GM18868 (cell line): Measurements from ENCODE around the gene PIGM.

Experiments
- ATAC-seq: cut with Tn5 transposase; IDR thresholded peaks from one replicate; pipeline ENCODE4 v1.9.1; 2021; ENCODE audit warnings: mild to moderate bottlenecking, moderate library complexity; ENCODE audit not compliant: unreplicated experiment

PIGM gene

DNA sequence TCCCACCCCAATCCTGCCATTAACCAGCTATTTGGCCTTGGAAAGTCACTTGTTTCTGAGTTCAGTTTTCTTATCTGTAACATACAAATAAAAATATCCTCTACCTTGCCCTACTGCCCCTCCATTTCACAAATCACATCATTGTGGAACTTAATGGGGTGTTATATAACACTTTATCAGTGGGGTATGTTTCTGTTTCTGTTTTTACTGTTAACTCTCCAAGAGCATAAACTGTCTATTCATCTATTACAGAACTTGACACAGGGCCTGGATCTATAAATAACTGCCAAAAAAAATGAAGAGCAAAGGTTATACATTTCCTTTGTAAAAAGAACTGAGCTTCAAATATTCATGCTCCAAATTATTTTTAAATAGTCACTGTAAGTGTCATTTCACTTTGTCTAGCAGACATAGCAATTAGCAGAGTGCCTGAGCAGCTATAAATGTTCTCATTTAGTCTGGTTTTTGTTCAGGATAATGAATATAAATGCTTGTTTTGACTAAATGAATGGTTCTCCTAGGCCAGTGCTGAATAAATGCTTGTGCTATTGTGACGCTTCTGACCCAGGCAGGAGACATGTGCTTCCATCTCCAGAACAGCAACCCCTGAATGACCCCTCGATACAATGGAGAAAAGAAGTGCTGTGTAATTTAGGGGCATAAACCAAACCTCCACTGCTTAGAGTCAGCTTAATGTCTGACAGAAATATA is 7.4 kb downstream of the PIGM start:
- ATAC-seq, result no peak

DNA sequence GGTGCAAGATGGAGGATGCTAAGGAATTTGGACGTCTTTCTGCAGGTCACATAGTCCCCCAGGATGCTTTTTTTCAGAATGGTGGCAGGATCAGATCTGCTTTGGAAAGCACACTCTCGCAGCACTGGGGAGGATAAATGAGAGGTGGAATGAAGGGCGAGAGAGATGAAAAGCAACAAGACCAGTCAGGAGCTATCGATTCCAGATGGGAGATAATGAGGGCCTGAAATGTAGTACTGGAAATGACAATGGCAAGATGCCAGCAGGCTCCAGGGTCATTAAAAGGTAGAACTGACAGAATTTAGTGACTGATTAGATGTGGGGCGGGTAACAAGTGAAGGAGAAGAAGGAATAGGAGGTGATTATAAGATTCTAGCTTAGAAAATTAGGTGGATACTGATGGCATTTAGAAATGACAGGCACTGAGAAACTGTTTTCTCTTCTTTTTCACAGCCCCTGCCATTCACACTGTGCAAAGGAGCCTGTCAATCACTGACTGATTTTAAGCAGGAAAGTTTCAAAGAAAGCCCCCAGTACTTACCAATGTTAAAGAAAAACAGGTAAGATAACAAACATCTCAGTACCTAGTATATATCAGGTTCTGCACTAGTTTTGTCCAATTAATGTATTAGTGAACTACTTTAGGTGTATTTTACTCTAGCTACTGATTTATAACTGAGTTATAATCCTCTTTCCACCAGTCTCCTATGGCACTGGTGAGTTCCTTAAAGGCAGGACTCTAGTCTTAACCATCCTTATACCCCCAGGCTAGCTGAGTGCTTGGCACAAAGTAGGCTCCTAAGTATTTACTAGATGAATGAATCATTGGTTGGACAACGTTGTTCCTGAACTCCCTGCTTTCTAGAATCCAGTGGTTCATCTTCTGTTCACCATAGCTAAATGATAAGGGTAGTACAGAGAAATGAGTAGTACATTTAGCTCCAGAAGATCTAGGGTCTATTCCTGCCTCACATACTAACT is 9.2 kb downstream of the PIGM start:
- no peak for ATAC-seq

DNA sequence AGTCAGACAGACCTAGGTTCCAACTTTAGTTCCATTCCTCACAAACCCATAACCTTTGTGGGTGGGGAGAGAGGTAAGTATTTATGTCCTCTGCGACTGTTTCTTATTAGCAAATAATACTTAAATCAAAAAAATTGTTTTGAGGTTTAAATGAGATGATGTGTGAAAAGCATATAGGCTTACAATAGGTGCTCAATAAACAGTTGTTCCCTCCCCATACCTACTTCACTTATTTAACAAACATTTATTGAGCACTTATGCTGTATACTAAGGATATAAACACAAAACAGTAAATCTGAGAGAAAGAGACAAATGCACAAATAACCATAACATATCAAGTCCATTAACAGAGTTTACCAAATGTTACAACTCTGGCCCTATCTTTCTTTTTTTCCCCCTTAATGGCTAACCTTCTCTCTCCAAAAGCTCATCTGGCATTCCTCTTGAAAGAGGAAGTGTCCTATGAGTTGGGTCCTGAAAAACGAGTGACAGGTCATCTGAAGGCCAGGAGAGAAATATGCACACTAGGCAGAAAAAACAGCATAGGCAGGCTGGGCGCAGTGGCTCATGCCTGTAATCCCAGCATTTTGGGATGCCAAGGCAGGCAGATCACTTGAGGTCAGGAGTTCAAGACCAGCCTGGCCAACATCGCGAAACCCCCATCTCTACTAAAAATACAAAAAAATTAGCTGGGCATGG is 10.3 kb downstream of the PIGM start:
- ATAC-seq, result no peak

DNA sequence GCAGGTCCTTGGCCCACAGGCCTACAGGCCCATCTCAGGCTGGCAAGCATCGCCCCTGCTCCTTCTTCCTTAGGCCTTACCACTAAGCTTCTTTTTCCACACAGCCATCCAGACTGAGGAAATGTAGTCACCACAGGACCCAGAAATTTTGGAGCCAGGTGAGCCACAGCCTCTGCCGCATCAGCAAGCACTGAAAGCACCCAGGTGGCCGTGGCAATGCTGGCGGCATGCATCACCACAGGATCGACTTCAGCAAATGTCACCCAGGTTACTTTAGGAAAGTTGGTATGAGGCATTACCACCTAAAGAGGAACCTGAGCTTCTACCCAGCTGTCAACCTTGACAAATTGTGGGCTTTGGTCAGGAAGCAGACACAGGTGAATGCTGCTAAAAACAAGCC is 11.6 kb downstream of the PIGM start:
- no peak for ATAC-seq

DNA sequence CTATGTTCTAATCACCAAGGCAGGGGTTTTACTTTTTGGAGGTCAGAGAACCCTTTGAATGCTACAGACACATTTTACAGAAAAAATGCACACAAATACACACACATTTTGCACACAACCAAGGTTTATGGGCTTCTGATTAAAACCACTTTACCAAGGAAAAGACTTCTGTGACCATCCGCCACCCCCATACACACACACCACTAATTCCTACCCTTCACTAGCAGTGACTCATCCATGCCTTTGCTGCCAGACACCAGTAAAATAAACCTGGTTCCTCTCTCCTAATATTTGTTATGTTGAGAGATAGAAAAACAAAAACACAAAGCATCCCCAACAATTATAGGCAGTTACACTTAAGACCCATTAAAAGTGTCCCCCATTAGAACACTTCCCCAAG is 12.9 kb downstream of the PIGM start:
- ATAC-seq, result no peak

DNA sequence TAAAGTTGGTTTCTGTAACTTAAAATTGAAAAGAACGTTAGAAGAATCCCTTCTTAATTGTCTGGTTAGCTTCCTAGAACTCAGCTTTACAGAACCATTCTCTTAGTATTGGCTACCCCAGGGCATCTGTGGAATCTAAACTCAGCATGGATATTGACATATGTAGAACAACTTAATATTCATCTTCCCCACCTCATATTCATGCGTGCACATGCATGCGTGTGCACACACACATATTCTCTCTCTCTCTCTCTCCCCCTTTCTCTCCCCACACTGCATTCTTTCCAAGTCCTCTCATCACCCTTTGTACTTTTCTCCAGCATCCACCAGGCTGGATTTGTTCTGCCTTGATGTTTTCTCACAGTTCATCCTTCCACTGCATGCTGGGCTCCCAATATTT is 13.4 kb downstream of the PIGM start:
- no peak for ATAC-seq

DNA sequence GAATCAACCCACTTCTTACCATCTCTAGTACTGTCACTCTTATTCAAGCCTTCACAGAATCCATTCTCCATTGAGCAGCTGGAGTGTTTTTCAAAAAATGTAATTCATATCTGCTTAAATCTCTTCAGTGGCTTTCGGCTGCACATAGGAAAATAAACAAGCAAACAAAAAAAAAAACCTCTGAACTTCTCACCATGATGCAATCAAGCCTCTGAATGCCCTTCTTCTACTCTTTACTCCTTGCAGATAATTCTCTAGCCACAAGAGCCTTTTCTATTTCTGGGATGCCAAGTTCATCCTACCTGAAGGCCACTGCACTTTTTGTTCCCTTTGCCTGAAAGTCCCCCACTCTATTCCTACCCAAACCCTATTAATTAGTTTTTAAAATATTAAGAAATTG is 14.2 kb downstream of the PIGM start:
- ATAC-seq, result no peak

DNA sequence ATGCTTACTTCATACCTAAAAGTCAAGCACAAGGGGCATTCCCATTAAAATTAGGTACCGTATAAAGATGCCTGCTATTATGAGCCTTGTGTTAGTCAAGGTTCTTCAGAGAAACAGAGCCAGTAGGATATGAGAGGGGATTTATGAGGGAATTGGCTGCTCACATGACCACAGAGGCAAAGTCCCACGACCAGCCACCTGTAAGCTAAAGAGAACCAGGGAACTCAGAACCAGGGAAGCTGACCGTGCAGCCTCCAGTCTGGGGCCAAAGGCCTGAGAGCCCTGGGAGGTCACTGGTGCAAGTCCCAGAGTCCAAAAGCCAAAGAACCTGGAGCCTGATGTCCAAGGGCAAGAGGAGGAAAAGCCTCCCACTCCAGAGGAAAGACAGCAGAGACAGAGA is 20.0 kb downstream of the PIGM start:
- ATAC-seq, result no peak

DNA sequence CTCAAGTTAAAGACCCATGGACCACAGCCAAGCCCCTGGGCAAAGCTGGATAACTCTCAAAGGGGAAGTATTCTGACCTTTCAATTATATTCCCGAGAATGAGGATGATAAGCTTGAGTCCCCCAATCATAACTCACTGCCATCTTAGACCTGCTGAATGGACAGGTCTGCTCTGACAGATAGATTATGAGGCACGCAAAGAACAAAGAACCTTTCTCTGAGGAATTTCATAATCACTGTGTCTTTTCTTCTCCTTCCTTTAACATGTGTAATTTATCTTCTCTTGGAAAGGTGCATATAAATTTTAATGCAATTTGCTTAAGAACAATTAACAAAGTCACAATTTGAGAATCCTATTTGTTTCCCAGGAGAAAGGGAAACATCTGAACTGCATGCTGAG is 22.0 kb downstream of the PIGM start:
- ATAC-seq, result no peak

DNA sequence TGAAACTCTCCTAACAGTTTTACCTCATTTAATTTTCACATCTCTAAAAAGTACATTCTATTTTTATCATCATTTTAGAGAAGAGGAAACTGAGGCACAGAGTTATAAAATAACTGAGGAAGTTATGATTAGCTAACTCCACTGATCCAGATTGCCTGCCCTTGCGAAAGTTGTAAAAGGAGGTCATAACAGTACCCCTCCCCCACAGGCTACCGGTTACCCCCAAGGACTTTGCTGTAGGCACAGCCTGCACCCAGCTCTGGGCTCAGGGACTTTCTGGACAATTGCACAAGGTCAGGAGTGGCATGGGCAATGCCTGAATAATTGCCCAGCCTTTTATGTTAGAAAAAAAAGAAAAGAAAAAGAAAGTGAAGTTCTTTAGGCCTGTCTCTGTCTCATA is 22.7 kb downstream of the PIGM start:
- ATAC-seq, result no peak

DNA sequence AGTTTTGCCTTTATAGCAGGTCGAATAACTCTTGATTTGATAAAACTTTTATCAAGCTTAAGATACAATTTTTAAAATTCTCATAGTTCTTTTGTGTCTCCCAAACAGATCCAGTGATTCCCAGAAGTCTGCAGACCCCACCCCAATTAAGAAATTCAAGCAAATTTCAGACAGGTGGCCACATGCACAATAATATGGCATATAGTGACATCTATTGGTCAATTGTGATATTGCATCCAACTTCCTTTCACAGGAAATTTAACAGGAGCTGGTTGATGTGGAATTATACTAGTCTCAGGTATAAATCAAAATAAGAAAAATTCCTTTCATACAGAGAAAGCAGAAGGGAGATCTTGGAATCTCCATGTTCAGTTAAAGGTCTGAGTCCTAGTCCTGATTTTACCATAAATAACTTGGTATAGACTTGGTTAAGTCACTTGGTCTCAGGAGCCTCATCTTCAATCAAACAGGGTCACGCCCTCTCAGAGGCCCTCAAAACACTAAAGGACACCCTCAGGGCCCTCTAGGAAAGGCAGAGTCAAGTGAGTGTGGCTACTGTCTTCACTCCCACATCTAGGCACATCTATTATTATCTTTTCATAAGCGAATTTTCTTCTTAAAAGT is 24.1 kb downstream of the PIGM start:
- no peak for ATAC-seq

DNA sequence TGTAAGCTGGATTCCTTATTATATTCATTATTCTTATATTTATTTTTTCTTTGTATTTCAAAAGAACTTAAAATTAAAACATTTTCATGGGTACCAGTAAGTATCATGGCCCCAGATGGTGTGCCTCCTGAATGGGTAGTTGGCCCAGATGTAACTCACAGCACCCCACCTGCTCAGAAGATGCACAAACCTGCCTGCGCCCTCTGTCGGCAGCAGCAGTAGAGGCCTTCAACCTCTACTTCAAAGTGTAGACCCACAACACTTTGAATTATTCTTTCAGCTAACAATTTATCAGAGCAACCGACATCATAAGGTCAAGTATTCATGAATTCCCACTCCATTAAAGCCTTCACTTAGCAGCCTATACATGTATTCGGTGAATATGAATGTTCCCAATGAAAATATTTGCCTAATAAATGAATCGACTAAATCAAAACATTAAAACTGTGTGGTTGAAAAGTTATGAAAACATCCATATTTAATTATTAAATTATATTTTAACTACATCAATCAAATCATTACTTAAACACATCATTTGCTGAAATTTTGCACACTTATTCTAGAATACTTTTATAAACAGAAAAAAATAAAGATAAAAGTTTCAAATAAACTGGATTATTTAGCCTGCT is 25.4 kb downstream of the PIGM start:
- ATAC-seq, result peak; percentile 78

DNA sequence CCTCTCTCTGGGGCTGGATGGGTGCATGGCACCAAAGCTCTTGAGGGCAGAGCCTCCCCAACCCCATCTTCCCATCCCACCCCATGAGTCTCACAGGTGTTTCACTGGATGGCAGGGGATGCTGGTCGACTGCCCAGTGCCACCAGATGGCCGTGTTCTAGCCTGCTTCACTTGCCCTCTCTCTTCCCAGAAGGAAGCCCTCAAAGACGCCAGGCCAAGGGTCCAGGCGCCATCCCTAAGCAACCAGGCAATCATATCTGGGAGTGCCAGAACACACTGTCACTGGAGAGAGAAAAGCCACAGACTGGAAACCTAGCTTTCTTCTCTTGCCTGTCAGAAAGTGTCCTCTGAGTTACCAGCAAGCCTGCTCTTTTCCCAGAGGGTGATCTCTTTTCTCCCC is 26.7 kb downstream of the PIGM start:
- ATAC-seq, result no peak

DNA sequence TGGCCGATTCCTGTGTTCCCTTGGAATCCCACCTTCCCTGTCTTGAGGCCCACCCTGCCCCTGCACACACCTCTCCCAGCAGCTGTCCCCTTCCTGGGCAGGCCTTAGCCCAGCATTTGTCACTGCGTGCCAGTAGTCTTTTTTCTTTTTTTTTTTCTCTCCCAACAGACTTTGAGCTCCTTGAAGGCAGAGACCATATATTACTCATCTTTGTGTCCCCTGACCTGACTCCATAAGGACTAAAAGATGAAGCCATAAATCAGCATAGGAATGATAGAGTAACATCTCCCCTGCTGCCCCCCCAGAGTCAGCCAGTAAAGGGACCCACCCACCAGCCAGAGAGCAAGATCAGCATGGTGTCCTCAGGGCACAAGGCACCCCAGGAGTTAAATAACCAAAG is 27.4 kb downstream of the PIGM start:
- no peak for ATAC-seq

DNA sequence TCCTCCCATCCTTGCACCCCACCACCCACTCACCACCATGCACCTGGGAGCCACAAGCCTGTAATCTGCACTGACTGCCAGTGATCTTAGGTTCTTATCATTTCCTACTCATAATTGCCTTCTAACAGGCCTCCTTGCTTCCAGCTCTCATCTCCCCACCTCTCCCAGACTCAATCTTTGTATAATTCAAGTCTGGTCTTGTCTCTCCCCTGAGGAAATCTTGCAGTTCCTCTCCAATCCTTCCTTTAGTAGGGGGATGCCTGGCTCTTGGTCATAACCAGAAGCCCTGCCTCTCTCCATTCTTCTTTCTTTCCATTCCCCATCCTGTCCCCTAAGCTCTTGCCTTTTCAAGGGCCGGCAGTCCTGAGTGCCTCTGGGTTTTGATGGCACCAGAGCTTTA is 27.8 kb downstream of the PIGM start:
- no peak for ATAC-seq

DNA sequence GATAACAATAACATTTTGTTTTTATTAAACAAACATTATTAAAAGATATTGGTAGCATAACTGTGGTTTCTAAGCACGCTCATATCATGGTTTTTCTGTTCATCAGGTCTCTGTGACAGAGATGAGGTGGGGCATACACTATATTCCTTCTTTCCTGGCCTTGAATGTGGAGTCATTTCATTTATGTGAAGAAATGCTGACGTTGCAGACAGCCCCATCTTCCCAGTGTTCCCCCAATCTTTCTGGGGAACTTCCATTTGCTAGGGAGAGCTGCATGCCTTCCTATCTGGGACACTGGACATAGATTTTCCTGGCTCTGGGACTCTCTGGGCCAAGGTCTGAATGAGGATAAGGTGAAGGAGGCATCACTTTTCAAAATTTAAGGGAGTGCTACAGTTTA is 30.4 kb downstream of the PIGM start:
- no peak for ATAC-seq

DNA sequence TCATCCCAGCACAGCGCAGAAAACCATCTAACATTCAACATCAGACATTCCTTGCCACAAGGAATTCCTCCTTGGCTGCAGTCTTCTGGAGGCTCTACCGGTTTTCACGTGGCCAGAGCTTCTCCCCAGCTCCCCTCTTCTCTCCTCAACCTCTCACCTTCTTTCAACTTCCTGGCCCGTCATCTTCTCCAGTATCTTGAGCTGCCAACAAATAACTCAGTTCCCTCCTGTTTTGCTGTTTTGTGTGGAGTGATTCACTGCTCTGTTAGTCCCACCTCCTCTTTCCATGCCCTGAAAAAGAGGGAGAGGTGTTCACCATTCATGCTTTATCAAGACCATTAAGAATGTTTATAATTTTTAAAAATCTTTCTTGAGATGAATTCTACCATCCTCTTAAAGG is 32.6 kb downstream of the PIGM start:
- ATAC-seq, result no peak

DNA sequence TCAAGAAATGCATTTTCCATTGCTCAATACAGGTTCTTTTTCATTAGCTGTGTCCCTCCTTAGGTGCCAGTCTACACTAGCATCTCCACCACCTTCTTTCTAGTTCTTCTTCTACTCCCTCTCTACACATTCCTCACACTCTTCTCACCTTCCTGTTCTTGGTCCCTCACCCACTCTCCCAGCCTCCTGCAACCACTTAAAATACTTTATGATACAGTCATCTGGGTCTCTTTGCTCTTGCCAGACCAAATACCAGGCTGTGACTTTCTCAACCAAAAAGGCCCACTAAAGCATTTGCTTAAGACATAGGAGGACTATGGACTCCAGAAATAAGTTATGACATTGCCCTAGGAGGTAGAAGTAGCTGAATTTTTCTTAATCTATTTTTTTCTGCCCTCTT is 35.1 kb downstream of the PIGM start:
- no peak for ATAC-seq

DNA sequence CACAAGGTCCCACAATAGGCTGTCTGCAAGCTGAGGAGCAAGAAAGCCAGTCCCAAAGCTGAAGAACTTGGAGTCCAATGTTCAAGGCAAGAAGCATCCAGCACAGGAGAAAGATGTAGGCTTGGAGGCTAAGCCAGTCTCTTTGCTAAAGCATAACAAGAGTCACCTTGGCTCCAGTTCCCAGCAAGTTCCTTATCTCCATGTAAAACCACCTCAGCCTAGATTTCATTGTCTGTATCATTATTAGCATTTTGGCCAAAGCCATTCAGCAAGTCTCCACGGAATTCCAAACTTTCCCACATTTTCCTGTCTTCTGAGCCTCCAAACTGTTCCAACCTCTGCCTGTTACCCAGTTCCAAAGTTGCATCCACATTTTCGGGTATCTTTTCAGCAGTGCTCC is 36.9 kb downstream of the PIGM start:
- ATAC-seq, result no peak

DNA sequence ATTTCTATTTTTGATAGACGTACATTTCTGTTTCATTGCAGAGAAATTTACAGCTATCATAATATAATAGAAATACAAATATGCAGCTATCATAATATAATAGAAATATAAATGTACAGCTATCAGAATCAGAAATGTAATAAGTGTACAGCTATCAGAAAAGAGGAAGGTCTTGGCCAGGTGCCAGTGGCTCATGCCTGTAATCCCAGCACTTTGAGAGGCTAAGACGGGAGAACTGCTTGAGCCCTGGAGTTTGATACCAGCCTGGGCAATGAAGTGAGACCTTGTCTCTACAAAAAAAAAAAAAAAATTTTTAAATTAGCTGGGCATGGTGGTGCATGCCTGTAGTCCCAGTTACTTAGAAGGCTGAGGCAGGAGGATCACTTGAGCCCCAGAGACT is 37.9 kb downstream of the PIGM start:
- ATAC-seq, result no peak

DNA sequence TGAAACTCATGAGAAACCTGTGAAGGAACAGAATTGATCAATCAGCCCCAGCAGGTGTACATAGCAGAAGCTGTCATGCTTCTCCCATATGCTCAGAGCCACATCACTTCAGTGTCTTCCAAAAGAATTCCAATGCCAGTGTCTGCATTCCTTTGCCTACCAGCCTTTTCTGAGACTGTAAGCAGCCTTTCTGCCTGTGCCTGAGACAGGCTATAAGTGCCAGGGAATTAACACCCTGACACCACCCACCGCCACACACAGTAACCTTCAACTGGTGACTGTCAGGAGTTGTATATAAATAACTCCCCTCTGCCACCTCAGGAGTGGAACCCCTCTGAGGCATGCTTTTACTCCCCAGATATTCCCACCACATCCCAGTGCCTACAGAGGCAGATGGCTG is 39.6 kb downstream of the PIGM start:
- no peak for ATAC-seq
